Neural crest cell (in vitro differentiated cells): ENCODE data around the gene BPIFB6. TPM values are rescaled to one million over a fixed set of nuclear protein-coding genes. Genes with fewer than 3 reads are reported as not detected.

ENCODE experiments used
- DNase-seq: peaks from one replicate; pipeline ENCODE4 v3.0.0; 2021; ENCODE audit warnings: low read depth, mixed read lengths, low spot score
- H3K27ac Mint-ChIP-seq: one replicate; pipeline ENCODE4 v1.8.0; 2021; ENCODE audit warnings: mild to moderate bottlenecking, mixed read lengths; ENCODE audit not compliant: unreplicated experiment
- H3K27me3 Mint-ChIP-seq: 2 replicates; pipeline ENCODE4 v1.8.0; 2021; ENCODE audit warnings: low read depth, mild to moderate bottlenecking, mixed read lengths
- H3K36me3 Mint-ChIP-seq: 2 replicates; pipeline ENCODE4 v1.8.0; 2021; ENCODE audit warnings: low read depth, mild to moderate bottlenecking, mixed read lengths
- H3K4me1 Mint-ChIP-seq: 2 replicates; pipeline ENCODE4 v1.8.0; 2021; ENCODE audit warnings: mixed read lengths
- H3K4me3 Mint-ChIP-seq: one replicate; pipeline ENCODE4 v1.8.0; 2021; ENCODE audit warnings: mild to moderate bottlenecking, mixed read lengths
- H3K9me3 Mint-ChIP-seq: 2 replicates; pipeline ENCODE4 v1.8.0; 2021; ENCODE audit warnings: mixed read lengths
- total RNA-seq: library from RNA; stranded (reverse); gene quantifications from 2 replicates; pipeline ENCODE4 v1.2.1, GENCODE V29; 2021
- TF ChIP-seq, protein P1 (sequence below): fragments of 200-600 bp; sonication (generic); conservative IDR thresholded peaks from 2 replicates; pipeline ENCODE4 v1.5.0; 2021; ENCODE audit warnings: antibody characterized with exemption, mild to moderate bottlenecking

Gene BPIFB6
- total RNA-seq, 1 donor from 2014 or later, result not detected

- Mint-ChIP-seq H3K4me3 (no peak overlapping the region), H3K4me1 (no peaks in the 10 kb centered on the region), H3K36me3 (no peaks in the 10 kb centered on the region), H3K27me3 (peaks cover under 1% of the 10 kb centered on the region), H3K9me3 (no peaks in the 10 kb centered on the region), H3K27ac (no peak overlapping the region)
- TF ChIP-seq, protein P1, sequence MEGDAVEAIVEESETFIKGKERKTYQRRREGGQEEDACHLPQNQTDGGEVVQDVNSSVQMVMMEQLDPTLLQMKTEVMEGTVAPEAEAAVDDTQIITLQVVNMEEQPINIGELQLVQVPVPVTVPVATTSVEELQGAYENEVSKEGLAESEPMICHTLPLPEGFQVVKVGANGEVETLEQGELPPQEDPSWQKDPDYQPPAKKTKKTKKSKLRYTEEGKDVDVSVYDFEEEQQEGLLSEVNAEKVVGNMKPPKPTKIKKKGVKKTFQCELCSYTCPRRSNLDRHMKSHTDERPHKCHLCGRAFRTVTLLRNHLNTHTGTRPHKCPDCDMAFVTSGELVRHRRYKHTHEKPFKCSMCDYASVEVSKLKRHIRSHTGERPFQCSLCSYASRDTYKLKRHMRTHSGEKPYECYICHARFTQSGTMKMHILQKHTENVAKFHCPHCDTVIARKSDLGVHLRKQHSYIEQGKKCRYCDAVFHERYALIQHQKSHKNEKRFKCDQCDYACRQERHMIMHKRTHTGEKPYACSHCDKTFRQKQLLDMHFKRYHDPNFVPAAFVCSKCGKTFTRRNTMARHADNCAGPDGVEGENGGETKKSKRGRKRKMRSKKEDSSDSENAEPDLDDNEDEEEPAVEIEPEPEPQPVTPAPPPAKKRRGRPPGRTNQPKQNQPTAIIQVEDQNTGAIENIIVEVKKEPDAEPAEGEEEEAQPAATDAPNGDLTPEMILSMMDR, result no peak
- DNase-seq, result no peak
These were observed 9.6 kb upstream of the BPIFB6 start for GRCh38 chr20:33021879-33022278.

DNA sequence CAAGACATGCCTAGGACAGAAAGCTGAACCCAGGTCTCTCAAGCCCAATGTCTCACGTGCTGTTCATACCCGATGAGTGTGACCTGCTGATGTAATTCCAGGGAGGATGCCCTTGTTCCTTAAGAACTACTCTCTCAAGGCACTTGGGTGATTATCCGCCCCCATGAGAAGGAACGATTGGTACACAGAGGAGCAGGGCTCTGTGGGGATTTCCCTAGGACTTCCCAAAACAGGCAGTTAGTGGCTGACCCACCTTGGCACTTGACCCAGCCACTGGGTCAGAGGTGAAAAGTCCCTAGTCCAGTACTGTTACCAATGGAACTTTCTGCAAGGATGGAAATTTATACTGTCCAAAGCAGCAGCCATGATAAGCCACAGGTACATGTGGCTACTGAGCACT, 9.2 kb upstream of the BPIFB6 start:
- Mint-ChIP-seq H3K27ac (no peak overlapping the region), H3K4me1 (no peaks in the 10 kb centered on the region), H3K36me3 (no peaks in the 10 kb centered on the region), H3K27me3 (peaks cover 3% of the 10 kb centered on the region), H3K9me3 (no peaks in the 10 kb centered on the region), H3K4me3 (no peak overlapping the region)
- DNase-seq, result no peak
- TF ChIP-seq, protein P1, result no peak

- H3K9me3 Mint-ChIP-seq, result no peaks in the 10 kb centered on the region
- no peak for DNase-seq
- H3K27me3 Mint-ChIP-seq, result peaks cover 3% of the 10 kb centered on the region
- no peaks in the 10 kb centered on the region for H3K36me3 Mint-ChIP-seq
- H3K27ac Mint-ChIP-seq, result no peak overlapping the region
- no peaks in the 10 kb centered on the region for H3K4me1 Mint-ChIP-seq
- TF ChIP-seq, protein P1, result no peak
- H3K4me3 Mint-ChIP-seq, result no peak overlapping the region
These were observed 8.6 kb upstream of the BPIFB6 start for GRCh38 chr20:33022694-33023438.

- Mint-ChIP-seq H3K27ac (no peak overlapping the region), H3K4me3 (no peak overlapping the region), H3K36me3 (no peaks in the 10 kb centered on the region), H3K9me3 (no peaks in the 10 kb centered on the region), H3K27me3 (peaks cover 3% of the 10 kb centered on the region), H3K4me1 (no peaks in the 10 kb centered on the region)
- DNase-seq, result no peak
- TF ChIP-seq, protein P1, result no peak
These were observed 7.8 kb upstream of the BPIFB6 start for GRCh38 chr20:33023439-33024242.

GRCh38 chr20:33024243-33024560, 7.2 kb upstream of the BPIFB6 start:
- no peak for DNase-seq
- Mint-ChIP-seq H3K27me3 (peaks cover 3% of the 10 kb centered on the region), H3K4me1 (no peaks in the 10 kb centered on the region), H3K27ac (no peak overlapping the region), H3K4me3 (no peak overlapping the region), H3K9me3 (no peaks in the 10 kb centered on the region), H3K36me3 (no peaks in the 10 kb centered on the region)
- TF ChIP-seq, protein P1, result no peak
